GM12875 (cell line): ENCODE measurements around the gene PNP.

Source experiments
- H3K4me3 ChIP-seq: one replicate; pipeline ENCODE4 v1.5.1; 2011; ENCODE audit warnings: low read depth, low read length, control low read depth
- CTCF ChIP-seq: IDR thresholded peaks from 2 replicates; pipeline ENCODE4 v1.5.1; 2011; ENCODE audit warnings: low read depth, mild to moderate bottlenecking, control low read depth, inconsistent platforms, low read length, moderate library complexity, borderline replicate concordance; ENCODE audit not compliant: insufficient read depth

PNP gene

DNA sequence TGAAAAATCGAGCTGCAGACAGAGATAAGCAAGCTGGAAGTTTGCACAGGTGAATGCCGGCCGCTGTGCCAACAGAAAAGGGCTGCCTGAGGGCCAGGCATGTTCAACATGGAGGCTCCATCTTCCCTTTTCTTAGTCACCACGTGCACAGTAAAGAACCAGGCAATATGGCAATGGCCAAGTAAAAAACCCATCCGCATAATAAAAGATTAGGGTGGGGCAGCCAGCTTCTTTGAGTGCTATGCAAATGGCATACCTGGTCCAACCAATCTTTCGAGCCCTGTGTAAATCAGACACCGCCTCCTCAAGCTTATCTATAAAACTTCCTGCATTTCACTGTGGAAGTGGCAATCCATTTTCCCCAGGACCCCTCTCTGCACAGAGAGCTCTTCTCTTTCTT lies 16.7 kb downstream of the PNP start:
- no peak for TF ChIP-seq CTCF
- no peak overlapping the region for H3K4me3 ChIP-seq

DNA sequence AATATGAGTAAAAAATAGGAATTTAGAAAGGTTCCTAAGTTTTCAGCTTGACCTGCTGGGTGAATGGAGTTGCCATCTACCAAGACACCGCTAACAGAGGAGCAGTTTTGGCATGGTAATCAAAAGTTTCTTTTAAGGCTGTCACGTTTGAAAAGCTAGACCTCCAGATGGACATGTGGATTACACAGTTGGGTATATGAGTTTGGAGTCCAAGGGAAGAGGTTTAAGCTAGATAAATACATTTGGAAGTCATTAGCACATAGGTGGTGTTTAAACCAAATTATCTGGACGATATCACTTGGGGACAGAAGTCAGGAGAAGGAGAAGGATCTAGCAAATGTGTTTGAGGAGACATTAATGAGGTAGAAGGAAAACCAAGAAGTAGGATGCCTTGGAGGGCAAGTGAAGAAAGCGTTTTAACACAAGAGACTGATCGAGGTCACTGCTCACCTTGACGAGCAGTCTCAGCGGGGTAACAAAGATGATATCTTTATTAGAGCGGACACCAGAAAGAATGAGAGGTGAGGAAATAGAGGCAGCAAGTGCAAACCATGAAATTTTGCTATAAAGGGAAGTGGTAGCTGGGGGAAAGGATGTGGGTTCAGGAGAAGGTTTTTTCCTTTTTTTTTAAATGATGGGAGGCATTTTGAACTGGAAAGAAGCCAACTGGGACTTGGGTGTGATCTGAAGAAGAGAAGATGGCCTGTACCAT lies 17.6 kb downstream of the PNP start:
- no peak for TF ChIP-seq CTCF
- no peak overlapping the region for H3K4me3 ChIP-seq

DNA sequence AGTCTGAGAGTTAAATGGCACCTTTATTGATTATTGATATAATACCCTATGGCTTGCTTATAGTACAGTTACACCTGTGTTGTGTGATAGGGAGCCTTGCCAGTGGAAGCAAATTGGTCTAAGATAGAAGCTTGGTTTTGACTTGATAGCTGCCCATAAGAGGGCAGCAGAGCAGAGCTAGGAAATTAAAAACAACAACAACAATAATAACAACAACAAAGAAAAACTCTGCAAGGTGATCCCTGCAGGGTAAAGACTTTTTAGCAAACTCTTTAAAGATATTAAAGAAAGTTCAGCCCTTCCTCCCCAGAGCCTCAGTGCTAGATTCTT lies 18.2 kb downstream of the PNP start:
- no peak overlapping the region for H3K4me3 ChIP-seq
- TF ChIP-seq CTCF = no peak

- H3K4me3 ChIP-seq = no peak overlapping the region
- TF ChIP-seq CTCF = no peak
These were observed 20.1 kb downstream of the PNP start for GRCh38 chr14:20489093-20489994.

- no peak overlapping the region for H3K4me3 ChIP-seq
- no peak for TF ChIP-seq CTCF
These were observed 21.4 kb downstream of the PNP start for GRCh38 chr14:20490563-20490962.

DNA sequence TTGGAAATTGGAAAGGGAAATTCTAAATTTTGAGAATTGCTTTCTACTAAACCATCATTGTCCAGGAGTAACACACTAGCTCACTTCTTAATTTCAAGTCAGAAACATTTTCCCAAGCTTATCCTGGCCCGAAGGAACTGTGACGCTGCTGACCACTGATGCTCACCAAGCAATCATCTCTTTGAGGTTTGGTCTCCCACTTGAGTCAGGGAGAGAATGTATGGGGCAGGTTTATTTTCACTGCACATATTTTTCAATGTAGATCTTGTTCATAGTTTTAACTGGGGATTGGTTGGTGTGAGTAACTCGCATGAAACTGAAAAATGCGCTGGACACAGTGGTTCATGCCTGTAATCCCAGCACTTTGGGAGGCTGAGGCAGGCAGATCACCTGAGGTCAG lies 23.3 kb downstream of the PNP start:
- no peak overlapping the region for H3K4me3 ChIP-seq
- TF ChIP-seq CTCF = no peak

GRCh38 chr14:20493634-20494033 lies 24.4 kb downstream of the PNP start:
- no peak for TF ChIP-seq CTCF
- no peak overlapping the region for H3K4me3 ChIP-seq
